Tibial nerve (tissue), 4 donors: ENCODE results near the gene SMO. TPM values are rescaled to one million over a fixed set of nuclear protein-coding genes. Genes with fewer than 3 reads are reported as not detected.

ENCODE experiments used
- DNase-seq, 2 donors: peaks; one replicate each; pipeline ENCODE4 v3.0.0-alpha.2; 2019; ENCODE audit warnings: low spot score in 2 of 2
- H3K27ac ChIP-seq, 4 donors: fragments of 200-600 bp; sonication (generic) in 3 of 4; one replicate each; pipeline ENCODE4 v1.5.1; 2017 to 2019; ENCODE audit warnings: mild to moderate bottlenecking in 1 of 4
- H3K27me3 ChIP-seq, 2 donors: fragments of 200-600 bp; sonication (generic) in 1 of 2; one replicate each; pipeline versions ENCODE4 v1.5.1 to v1.6.0; 2017 to 2019
- H3K36me3 ChIP-seq, 3 donors: fragments of 200-600 bp; sonication (generic); one replicate each; pipeline ENCODE4 v1.5.1; 2018 to 2019
- H3K4me1 ChIP-seq, 4 donors: fragments of 200-600 bp; sonication (generic) in 3 of 4; one replicate each; pipeline ENCODE4 v1.5.1; 2017 to 2019
- H3K4me3 ChIP-seq, 4 donors: fragments of 200-600 bp; sonication (generic) in 3 of 4; one replicate each; pipeline ENCODE4 v1.5.1; 2017 to 2019; ENCODE audit warnings: mild to moderate bottlenecking in 1 of 4, moderate library complexity in 1 of 4
- H3K9me3 ChIP-seq, 4 donors: fragments of 200-600 bp; sonication (generic) in 3 of 4; one replicate each; pipeline ENCODE4 v1.5.1; 2017 to 2019
- EP300 ChIP-seq, 2 donors: sonication (generic); formaldehyde crosslinking; IDR thresholded peaks; one replicate each; pipeline ENCODE4 v1.6.1; 2017; ENCODE audit warnings: antibody characterized with exemption in 2 of 2, mild to moderate bottlenecking in 1 of 2
- POLR2A ChIP-seq, 2 donors: fragments of 450-650 bp; IDR thresholded peaks; one replicate each; pipeline ENCODE4 v1.6.1; 2017; ENCODE audit warnings: antibody characterized with exemption in 2 of 2, mild to moderate bottlenecking in 2 of 2, moderate library complexity in 2 of 2
- WGBS, 2 donors: methylation state at CpG; one replicate each; pipeline ENCODE4 v1.1.5; 2018; 5-methylcytosine and 5-hydroxymethylcytosine counted together
- total RNA-seq, 4 donors: library from RNA; depleted of rRNA; stranded (reverse); fragments of >200 nt; gene quantifications; one replicate each; pipeline ENCODE4 v1.1.0, GENCODE V29; 2016
- TF ChIP-seq, protein P1 (sequence below), 5 experiments: fragments of 200-600 bp in 3 of 5; fragments of 450-650 bp in 2 of 5; sonication (generic) in 3 of 5; IDR thresholded peaks; one replicate each; pipeline ENCODE4 v1.5.1; 2016 to 2019; ENCODE audit warnings: antibody characterized with exemption in 5 of 5, mild to moderate bottlenecking in 3 of 5, moderate library complexity in 2 of 5

The SMO gene
- total RNA-seq, 4 donors from 2014 or later = 26.4 to 65.7 (median 51.5) TPM

DNA sequence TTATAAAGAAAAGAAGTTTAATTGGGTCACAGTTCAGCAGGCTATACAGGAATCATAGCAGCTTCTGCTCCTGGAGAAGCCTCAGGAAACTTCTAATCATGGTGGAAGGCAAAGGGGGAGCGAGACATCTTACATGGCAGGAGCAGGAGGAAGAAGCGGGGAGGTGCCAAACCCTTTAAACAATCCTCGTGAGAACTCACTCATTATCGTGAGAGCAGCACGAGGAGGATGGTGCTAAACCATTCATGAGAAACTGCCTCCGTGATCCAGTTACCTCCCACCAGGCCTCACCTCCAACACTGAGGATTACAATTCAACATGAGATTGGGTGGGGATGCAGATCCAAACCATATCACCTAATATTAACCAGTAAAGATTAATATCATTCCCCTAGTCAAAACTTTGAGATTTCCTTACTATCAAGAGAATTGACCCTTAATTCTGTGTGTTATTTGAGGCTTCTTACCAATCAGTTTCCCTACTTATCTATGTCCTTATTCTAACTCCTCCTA, 1.6 kb upstream of the SMO start:
- TF ChIP-seq, protein P1, sequence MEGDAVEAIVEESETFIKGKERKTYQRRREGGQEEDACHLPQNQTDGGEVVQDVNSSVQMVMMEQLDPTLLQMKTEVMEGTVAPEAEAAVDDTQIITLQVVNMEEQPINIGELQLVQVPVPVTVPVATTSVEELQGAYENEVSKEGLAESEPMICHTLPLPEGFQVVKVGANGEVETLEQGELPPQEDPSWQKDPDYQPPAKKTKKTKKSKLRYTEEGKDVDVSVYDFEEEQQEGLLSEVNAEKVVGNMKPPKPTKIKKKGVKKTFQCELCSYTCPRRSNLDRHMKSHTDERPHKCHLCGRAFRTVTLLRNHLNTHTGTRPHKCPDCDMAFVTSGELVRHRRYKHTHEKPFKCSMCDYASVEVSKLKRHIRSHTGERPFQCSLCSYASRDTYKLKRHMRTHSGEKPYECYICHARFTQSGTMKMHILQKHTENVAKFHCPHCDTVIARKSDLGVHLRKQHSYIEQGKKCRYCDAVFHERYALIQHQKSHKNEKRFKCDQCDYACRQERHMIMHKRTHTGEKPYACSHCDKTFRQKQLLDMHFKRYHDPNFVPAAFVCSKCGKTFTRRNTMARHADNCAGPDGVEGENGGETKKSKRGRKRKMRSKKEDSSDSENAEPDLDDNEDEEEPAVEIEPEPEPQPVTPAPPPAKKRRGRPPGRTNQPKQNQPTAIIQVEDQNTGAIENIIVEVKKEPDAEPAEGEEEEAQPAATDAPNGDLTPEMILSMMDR (IDR thresholded peaks at IDR 0.05) = no peak
- TF ChIP-seq EP300 (IDR thresholded peaks at IDR 0.05) (no peak), POLR2A (IDR thresholded peaks at IDR 0.05) (no peak)
- H3K36me3 ChIP-seq = no peaks in the 10 kb centered on the region
- H3K27me3 ChIP-seq = peaks cover 0 to 5% of the 10 kb centered on the region in 2 donors
- H3K4me1 ChIP-seq = peaks cover 0 to 21% (median 0%) of the 10 kb centered on the region in 4 donors
- no peaks in the 10 kb centered on the region for H3K9me3 ChIP-seq
- no peak overlapping the region for H3K4me3 ChIP-seq
- no peak for DNase-seq
- no peak overlapping the region for H3K27ac ChIP-seq
- WGBS, 2 donors = 87% methylated on average over 6 of the region's 6 CpGs

DNA sequence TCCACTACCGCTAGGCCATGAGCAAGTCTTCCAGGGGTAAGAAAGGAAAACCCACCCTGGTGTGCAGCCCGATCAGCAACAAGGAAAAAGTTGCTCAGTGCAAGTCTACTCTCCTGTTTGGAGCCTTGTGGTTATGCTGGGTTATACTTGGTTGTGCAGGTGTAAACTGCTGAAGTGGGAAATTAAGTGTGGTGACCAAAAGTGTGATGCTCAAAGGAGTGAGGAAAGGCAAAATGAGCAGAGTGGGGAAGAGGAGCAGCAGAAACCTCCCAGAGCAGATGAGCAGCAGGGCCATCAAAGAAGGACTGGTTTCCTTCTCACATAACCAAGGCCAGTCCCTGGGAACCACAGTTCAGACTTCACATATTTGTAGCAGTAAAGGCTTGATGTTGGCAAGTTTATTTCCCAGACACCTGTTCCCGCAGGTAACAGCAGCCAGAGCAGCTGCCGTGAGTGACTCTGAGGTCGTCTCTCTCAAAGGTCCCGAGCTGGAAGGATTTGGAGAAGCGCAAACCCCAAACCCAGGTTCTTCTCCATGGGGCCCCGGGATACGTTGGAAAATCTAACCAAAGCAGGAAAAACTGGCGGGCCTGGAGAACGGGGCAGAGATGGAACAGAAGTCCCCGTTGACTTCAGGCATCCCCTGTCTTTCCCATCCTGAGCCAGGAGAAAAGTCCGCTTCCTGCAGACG, 607 bp upstream of the SMO start:
- Histone ChIP-seq H3K4me1 (peaks cover 0 to 21% (median 0%) of the 10 kb centered on the region in 4 donors), H3K27me3 (peaks cover 0 to 5% of the 10 kb centered on the region in 2 donors), H3K4me3 (peak overlapping the region; percentile 66 to 88 (median 75)), H3K27ac (peak overlapping the region in 3 of 4 donors; percentile 18 to 75 (median 74)), H3K9me3 (no peaks in the 10 kb centered on the region), H3K36me3 (no peaks in the 10 kb centered on the region)
- WGBS, 2 donors = 29% methylated on average over 14 of the region's 14 CpGs
- DNase-seq = no peak
- no peak for TF ChIP-seq POLR2A (IDR thresholded peaks at IDR 0.05)

DNA sequence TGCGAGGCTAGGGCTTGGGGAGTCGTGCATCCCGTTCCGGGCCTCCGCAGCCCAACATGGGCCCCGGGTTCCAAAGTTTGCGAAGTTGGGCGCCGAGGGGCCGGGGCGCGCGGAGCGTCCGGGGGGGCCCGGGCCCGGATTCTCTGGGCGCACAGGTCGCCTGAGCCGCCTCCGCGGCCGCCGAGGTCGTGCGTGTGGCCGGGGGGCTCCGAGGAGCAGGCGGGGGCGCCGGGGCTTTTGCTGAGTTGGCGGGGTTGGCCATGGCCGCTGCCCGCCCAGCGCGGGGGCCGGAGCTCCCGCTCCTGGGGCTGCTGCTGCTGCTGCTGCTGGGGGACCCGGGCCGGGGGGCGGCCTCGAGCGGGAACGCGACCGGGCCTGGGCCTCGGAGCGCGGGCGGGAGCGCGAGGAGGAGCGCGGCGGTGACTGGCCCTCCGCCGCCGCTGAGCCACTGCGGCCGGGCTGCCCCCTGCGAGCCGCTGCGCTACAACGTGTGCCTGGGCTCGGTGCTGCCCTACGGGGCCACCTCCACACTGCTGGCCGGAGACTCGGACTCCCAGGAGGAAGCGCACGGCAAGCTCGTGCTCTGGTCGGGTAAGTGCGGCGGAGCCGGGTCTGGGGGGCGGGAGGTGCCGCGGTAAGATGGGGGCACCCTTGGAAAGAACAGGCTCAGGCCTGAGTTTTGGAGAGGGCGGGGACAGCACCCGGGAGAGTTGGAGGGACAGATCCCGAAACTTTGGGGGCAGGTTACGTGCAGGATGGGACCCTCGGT, 643 bp downstream of the SMO start:
- Histone ChIP-seq H3K9me3 (no peaks in the 10 kb centered on the region), H3K27me3 (peaks cover 0 to 5% of the 10 kb centered on the region in 2 donors), H3K4me3 (peak overlapping the region; percentile 66 to 88 (median 75)), H3K27ac (peak overlapping the region; percentile 18 to 75 (median 50)), H3K4me1 (peaks cover 0 to 21% (median 0%) of the 10 kb centered on the region in 4 donors), H3K36me3 (no peaks in the 10 kb centered on the region)
- TF ChIP-seq, protein P1 (IDR thresholded peaks at IDR 0.05) = no peak
- no peak for TF ChIP-seq EP300 (IDR thresholded peaks at IDR 0.05)
- TF ChIP-seq POLR2A (IDR thresholded peaks at IDR 0.05) = no peak
- DNase-seq = no peak
- 0 to 1% methylated on average over 20 to 24 of the region's 83 CpGs for WGBS, 2 donors

DNA sequence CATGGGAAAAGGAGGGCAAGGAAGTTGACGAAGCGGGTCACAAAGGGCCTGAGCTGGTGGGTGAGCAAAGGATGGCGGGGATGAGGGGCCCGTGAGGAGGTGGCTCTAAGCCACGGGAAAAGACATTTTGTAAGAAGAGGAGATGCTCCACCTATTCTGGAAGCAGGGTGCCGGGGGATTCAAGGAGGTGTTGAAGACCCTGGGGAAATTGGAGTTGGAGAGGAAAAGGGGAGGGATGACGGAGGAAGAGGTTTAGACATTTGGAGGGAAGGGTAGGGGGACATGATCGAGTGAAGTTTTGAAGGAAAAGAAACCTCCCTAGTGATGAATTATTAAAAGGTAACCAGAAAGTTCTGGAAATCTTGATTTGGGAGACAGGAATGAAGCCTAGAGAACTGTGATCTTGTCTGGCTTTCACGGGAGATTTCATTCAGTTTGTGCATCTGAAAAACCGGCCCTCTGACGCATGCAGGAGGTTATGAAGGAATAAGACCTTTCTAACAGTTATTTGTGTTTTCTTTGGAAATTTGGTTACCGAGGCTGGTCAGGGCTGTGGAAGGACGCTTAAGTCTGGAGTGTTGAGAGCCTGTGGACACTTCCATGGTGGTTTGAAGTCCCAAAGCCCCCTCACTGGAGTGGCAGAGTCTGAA, 1.4 kb downstream of the SMO start:
- no peak for DNase-seq
- Histone ChIP-seq H3K4me3 (peak overlapping the region; percentile 66 to 88 (median 75)), H3K27ac (peak overlapping the region in 1 of 4 donors; percentile 74), H3K9me3 (no peaks in the 10 kb centered on the region), H3K4me1 (peaks cover 0 to 21% (median 0%) of the 10 kb centered on the region in 4 donors), H3K36me3 (no peaks in the 10 kb centered on the region), H3K27me3 (peaks cover 0 to 5% of the 10 kb centered on the region in 2 donors)
- 26 to 31% methylated on average over 13 of the region's 13 CpGs for WGBS, 2 donors
- TF ChIP-seq POLR2A (IDR thresholded peaks at IDR 0.05) (peak in 1 of 2 donors; percentile 14), EP300 (IDR thresholded peaks at IDR 0.05) (no peak)
- TF ChIP-seq, protein P1 (IDR thresholded peaks at IDR 0.05) = no peak

DNA sequence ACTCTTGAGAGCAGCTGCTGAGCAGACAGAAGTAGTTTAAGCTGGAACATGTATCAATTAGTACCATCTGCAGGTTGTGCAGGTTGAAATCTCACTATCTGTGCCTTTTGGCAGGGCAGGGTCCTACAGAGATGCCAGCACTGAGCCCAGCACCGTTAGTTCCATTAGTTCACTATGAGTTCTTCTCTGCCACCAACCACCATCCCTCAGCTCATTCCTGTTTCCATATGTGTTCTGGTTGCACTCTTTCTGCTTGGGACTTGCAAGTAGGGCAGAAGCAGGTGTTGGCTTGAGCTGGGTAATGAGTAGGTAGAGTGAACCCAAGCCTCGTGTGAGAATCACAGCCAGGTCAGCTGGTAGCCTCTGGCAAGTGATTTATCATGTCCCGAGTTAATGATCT, 2.8 kb downstream of the SMO start:
- Histone ChIP-seq H3K27ac (no peak overlapping the region), H3K36me3 (no peaks in the 10 kb centered on the region), H3K4me1 (peaks cover 0 to 21% (median 0%) of the 10 kb centered on the region in 4 donors), H3K4me3 (no peak overlapping the region), H3K27me3 (peaks cover 0 to 5% of the 10 kb centered on the region in 2 donors), H3K9me3 (no peaks in the 10 kb centered on the region)
- 71 to 86% methylated on average over 3 of the region's 3 CpGs for WGBS, 2 donors
- DNase-seq = no peak
- TF ChIP-seq, protein P1 (IDR thresholded peaks at IDR 0.05) = no peak
- no peak for TF ChIP-seq EP300 (IDR thresholded peaks at IDR 0.05)
- no peak for TF ChIP-seq POLR2A (IDR thresholded peaks at IDR 0.05)
